Endodermal cell (in vitro differentiated cells): ENCODE results near the gene MMP10. TPM values are rescaled to one million over a fixed set of nuclear protein-coding genes. Genes with fewer than 3 reads are reported as not detected.

Experiments
- DNase-seq: peaks from one replicate; pipeline ENCODE4 v3.0.0-alpha.2; 2017
- H3K27ac ChIP-seq: 2 replicates; pipeline ENCODE4 v1.5.1; 2013; ENCODE audit warnings: mild to moderate bottlenecking, low read depth, low read length, moderate library complexity
- H3K27me3 ChIP-seq: 2 replicates; pipeline ENCODE4 v1.6.1; 2013; ENCODE audit warnings: mild to moderate bottlenecking, low read length, moderate library complexity; ENCODE audit not compliant: insufficient read depth, control insufficient read depth, poor library complexity, severe bottlenecking
- H3K36me3 ChIP-seq: 2 replicates; pipeline ENCODE4 v1.7.0; 2013; ENCODE audit warnings: mild to moderate bottlenecking, low read length, moderate library complexity; ENCODE audit not compliant: control insufficient read depth, insufficient read depth
- H3K4me1 ChIP-seq: one replicate; pipeline ENCODE4 v1.7.0; 2013; ENCODE audit warnings: low read length; ENCODE audit not compliant: control insufficient read depth, insufficient read depth
- H3K4me3 ChIP-seq: 2 replicates; pipeline ENCODE4 v1.5.1; 2013; ENCODE audit warnings: mild to moderate bottlenecking, low read length, moderate library complexity
- H3K9ac ChIP-seq: 2 replicates; pipeline ENCODE4 v1.6.1; 2013; ENCODE audit warnings: mild to moderate bottlenecking, low read length, moderate library complexity; ENCODE audit not compliant: poor library complexity, severe bottlenecking; ENCODE audit errors: extremely low read depth
- H3K9me3 ChIP-seq: 2 replicates; pipeline ENCODE4 v1.6.1; 2013; ENCODE audit warnings: mild to moderate bottlenecking, low read length, moderate library complexity; ENCODE audit not compliant: control insufficient read depth
- H3K27ac Mint-ChIP-seq: 2 replicates; pipeline ENCODE4 v1.8.0; 2020; ENCODE audit warnings: mixed read lengths
- H3K27me3 Mint-ChIP-seq: 2 replicates; pipeline ENCODE4 v1.8.0; 2021; ENCODE audit warnings: mild to moderate bottlenecking, mixed read lengths; ENCODE audit not compliant: insufficient read depth
- H3K36me3 Mint-ChIP-seq: 2 replicates; pipeline ENCODE4 v1.8.0; 2020; ENCODE audit warnings: low read depth, mixed read lengths
- H3K4me1 Mint-ChIP-seq: 2 replicates; pipeline ENCODE4 v1.8.0; 2020; ENCODE audit warnings: mixed read lengths
- H3K4me3 Mint-ChIP-seq: 2 replicates; pipeline ENCODE4 v1.8.0; 2020; ENCODE audit warnings: mild to moderate bottlenecking, moderate library complexity, mixed read lengths
- H3K9me3 Mint-ChIP-seq: 2 replicates; pipeline ENCODE4 v1.8.0; 2020; ENCODE audit warnings: mild to moderate bottlenecking, mixed read lengths
- CTCF ChIP-seq: fragments of 200-600 bp; sonication (generic); conservative IDR thresholded peaks from 2 replicates; pipeline ENCODE4 v1.5.0; 2021; ENCODE audit warnings: antibody characterized with exemption, mild to moderate bottlenecking
- WGBS, 2 experiments: methylation state at CpG; one replicate each; pipeline versions ENCODE4 v1.1.5 to v1.1.7; 2013; ENCODE audit warnings: missing lambda C conversion rate in 2 of 2, mixed read lengths in 1 of 2; ENCODE audit not compliant: insufficient coverage in 1 of 2, insufficient read length in 1 of 2; 5-methylcytosine and 5-hydroxymethylcytosine counted together
- total RNA-seq, 2 donors: library from RNA; stranded (reverse); fragmentation: NEBNext Ultra II Directional in 1 of 2; extraction: Animal tissue kit (Norgen Biotek cat#: 25700) in 1 of 2; gene quantifications; 2 replicates in 1 of 2; 3 replicates in 1 of 2; pipeline ENCODE4 v1.2.1, GENCODE V29; 2021

The MMP10 gene
- total RNA-seq, 2 donors from 2014 or later: not detected

GRCh38 chr11:102761646-102762238 is 18.7 kb downstream of the MMP10 start:
- H3K27ac Mint-ChIP-seq: no peak overlapping the region
- Histone ChIP-seq H3K4me3 (no peak overlapping the region), H3K9me3 (no peaks in the 10 kb centered on the region), H3K36me3 (no peaks in the 10 kb centered on the region), H3K27me3 (no peaks in the 10 kb centered on the region), H3K27ac (peak overlapping the region; percentile 26), H3K9ac (no peak overlapping the region), H3K4me1 (no peaks in the 10 kb centered on the region)
- no peaks in the 10 kb centered on the region for H3K9me3 Mint-ChIP-seq
- H3K4me1 Mint-ChIP-seq: peaks cover 5% of the 10 kb centered on the region
- no peaks in the 10 kb centered on the region for H3K27me3 Mint-ChIP-seq
- no peak for DNase-seq
- H3K4me3 Mint-ChIP-seq: no peak overlapping the region
- no peak for TF ChIP-seq CTCF
- H3K36me3 Mint-ChIP-seq: no peaks in the 10 kb centered on the region
- 69 to 93% methylated on average over 3 to 4 of the region's 4 CpGs for WGBS, 2 experiments

- H3K4me1 ChIP-seq: no peaks in the 10 kb centered on the region
Measured at GRCh38 chr11:102760344-102761035, 19.9 kb downstream of the MMP10 start.

GRCh38 chr11:102757823-102758549 is 22.4 kb downstream of the MMP10 start:
- no peak for DNase-seq
- no peaks in the 10 kb centered on the region for H3K36me3 ChIP-seq
- H3K27me3 ChIP-seq: no peaks in the 10 kb centered on the region
- no peaks in the 10 kb centered on the region for H3K36me3 Mint-ChIP-seq
- no peak overlapping the region for H3K9ac ChIP-seq
- no peaks in the 10 kb centered on the region for H3K4me1 ChIP-seq
- no peak overlapping the region for H3K4me3 ChIP-seq
- H3K27me3 Mint-ChIP-seq: no peaks in the 10 kb centered on the region
- H3K4me3 Mint-ChIP-seq: no peak overlapping the region
- H3K27ac ChIP-seq: no peak overlapping the region
- no peaks in the 10 kb centered on the region for H3K4me1 Mint-ChIP-seq
- WGBS, 2 experiments: 80 to 97% methylated on average over 1 to 2 of the region's 2 CpGs
- H3K9me3 Mint-ChIP-seq: no peaks in the 10 kb centered on the region
- no peak for TF ChIP-seq CTCF
- H3K27ac Mint-ChIP-seq: no peak overlapping the region
- no peaks in the 10 kb centered on the region for H3K9me3 ChIP-seq

More at GRCh38 chr11:102760344-102761035, 19.9 kb downstream of the MMP10 start:
- Histone ChIP-seq H3K27me3 (no peaks in the 10 kb centered on the region), H3K36me3 (no peaks in the 10 kb centered on the region), H3K9ac (no peak overlapping the region), H3K9me3 (no peaks in the 10 kb centered on the region), H3K4me3 (no peak overlapping the region), H3K27ac (no peak overlapping the region)
- H3K27me3 Mint-ChIP-seq: no peaks in the 10 kb centered on the region
- 92 to 100% methylated on average over 2 to 4 of the region's 4 CpGs for whole genome bisulfite sequencing, 2 experiments
- no peaks in the 10 kb centered on the region for H3K36me3 Mint-ChIP-seq
- no peak for DNase-seq
- H3K4me1 Mint-ChIP-seq: peaks cover 5% of the 10 kb centered on the region
- H3K4me3 Mint-ChIP-seq: no peak overlapping the region
- TF ChIP-seq CTCF: no peak
- H3K9me3 Mint-ChIP-seq: no peaks in the 10 kb centered on the region
- H3K27ac Mint-ChIP-seq: no peak overlapping the region
